Non-pigmented ciliary epithelial cell (primary cell): ENCODE measurements around the gene OXNAD1.
A peak's percentile ranks its signal among the peaks of the same experiment; 100 is the strongest.

ENCODE experiments used
- DNase-seq: peaks from one replicate; pipeline ENCODE4 v3.0.0-alpha.2; 2010; ENCODE audit warnings: low read depth

The OXNAD1 gene

GRCh38 chr3:16247282-16248061, 17.5 kb upstream of the OXNAD1 start:
- peak; percentile 43 for DNase-seq

DNA sequence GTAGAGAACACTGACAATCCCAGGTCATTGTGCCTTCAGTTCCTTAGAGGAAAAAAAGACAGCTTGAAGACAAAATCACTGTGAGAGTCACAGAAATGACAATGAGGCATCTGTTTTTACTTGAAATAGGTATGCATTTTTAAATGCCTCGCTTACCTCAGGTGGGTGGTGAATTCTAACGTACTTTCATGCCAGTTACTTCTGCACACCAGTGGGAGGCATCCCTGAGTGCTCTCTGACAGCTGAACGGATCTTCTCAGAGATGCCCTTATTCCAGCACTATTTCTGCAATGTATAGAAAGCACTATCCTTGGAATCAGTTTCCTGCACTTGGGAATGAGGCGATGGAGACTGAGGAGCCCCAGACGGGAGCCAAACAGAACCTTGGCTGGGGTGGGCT, 16.5 kb upstream of the OXNAD1 start:
- no peak for DNase-seq

- DNase-seq: peak; percentile 5
Measured at GRCh38 chr3:16249336-16249735, 15.7 kb upstream of the OXNAD1 start.

DNA sequence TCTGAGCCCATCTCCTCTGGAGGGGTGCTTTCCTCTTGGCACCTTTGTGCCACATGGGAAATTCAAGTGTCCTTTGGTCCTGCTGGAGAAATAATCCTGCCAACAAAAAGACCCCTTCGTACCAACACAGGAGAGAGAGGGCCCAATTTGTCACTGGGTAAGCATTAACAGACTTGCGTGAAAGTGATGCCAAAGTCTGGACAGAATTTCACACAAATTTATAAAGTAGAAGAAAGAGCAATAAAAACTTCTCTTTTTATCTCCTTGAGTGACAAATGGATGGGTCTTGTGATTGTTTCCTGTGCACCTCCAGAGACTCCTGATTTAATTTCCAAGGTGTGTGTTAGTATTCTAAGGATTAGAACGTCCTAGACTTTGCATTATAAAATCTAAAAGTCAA, 15.1 kb upstream of the OXNAD1 start:
- no peak for DNase-seq

DNA sequence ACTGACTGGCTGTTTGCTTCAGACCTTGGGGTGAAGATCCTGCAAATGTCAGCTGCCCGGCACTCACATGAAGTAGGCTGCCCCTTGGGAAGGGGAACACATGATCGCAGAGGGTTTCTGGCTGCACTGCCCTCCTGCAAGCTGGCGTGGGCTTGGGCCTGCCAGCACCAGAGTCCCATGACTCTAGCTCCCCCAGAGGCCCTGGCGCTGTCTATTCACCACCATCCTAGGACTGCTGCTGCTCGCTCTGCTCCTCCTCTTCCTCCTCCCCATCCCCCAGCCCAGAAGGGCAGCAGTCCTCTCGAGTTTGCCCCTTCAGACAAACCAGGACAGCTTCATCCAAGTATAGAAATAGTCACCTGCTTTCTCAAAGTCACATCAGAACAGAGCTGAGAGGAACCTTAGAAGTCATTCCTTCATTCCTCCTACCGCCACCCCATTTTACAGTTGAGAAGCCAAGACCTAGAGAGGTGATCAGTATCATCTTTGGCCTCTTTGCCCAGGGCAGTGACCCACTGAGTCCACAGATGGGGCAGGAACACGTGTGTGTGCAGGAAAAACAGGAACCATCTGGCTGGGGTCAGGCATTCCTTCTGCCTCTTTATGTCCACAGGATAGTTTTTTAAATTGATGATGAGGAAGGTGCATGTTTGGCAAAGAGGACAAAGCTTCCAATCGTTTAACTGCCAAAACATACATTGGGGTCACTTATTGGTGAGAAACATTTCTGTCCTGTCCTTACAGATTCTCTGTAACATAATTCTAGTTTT, 13.5 kb upstream of the OXNAD1 start:
- no peak for DNase-seq

DNA sequence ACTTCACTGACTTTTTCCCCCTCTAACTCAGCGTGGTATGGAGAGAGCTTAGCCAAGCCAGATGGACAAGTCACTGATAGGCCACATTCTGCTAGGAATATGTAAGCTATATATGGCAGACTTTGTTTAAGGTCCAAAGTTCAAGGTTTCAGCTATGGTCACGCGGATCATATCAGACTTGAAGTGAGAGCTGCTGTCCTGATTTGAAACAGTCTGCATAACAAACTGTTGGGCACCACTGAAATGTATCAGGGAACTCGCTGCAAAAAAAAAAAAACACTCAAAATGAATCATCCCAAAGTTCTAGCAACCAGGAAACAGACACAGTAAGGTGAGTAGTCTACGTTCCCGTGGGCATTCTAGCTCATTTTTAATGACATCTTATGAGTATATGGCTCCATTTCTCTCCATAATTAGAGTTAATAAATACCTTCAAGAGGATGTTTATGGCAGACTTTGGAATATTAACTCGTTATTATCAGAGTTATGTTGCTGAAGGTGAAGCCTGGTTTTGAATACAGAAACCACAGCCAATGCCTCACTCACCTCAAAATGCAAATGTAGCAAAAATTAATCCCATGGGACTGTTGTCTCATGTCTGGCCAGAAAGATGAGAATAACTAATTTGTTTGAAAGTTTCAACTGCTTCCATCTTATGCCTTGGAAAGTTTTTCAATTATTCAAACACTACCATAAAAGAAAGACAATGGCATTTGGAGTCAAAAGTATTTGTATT, 12.6 kb upstream of the OXNAD1 start:
- no peak for DNase-seq

DNA sequence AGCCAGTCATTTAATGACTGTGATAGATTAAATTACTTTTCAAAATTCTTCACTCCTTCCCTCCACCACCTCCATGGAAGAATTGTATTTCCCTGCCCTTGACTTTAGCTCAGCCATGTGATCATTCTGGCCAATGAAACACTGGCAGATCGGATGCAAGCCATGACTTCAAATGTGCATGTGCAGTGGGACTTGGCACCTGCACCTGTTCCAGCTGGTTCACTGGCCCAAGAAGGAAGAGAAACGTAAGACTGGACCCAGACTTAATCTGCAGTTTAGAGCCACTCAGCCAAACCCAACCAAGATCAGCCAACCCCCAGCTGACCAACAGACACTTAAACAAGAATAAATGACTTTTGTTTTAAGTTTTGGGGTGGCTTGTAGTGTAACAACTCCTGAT, 12.0 kb upstream of the OXNAD1 start:
- no peak for DNase-seq

GRCh38 chr3:16253601-16254000, 11.4 kb upstream of the OXNAD1 start:
- DNase-seq: no peak

DNA sequence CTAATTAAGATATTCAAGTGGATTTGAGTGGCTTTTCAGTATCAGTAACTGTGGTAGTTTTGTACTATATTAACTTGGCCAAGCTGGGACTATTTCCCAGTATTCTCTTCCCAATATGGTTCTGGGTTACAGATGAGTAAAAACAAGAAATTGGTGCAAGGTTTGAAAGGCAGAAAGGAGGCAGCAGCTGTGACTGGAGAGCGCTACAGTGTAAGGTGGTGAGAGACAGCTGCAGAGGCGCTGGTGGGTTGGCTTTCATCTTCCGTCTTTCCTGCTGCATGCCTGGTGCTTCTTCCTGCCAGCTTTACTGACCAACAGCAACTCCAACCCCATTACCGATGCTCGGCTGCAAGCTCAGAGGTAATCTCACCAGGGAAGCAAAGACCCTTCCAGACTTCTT, 10.1 kb upstream of the OXNAD1 start:
- no peak for DNase-seq

GRCh38 chr3:16255326-16255725, 9.7 kb upstream of the OXNAD1 start:
- DNase-seq: no peak

DNA sequence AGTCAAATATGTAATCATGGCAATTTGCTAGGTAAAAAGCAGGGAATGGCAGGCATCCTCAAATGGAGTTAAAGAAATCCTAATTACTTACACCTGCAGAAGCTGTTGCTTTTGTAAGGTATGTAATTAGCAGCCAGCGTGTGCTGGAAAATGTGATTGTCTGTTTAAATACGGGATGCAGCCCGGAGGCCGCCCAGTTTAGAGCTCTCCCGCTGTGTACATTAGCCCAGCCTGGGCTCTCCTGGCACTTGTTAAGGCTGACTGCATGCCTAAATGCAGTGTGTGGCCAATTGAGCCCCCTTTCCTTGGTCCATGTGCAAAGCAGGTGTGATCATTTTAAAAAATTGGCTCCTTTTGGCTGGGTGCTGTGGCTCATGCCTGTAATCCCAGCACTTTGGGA, 9.3 kb upstream of the OXNAD1 start:
- no peak for DNase-seq

DNA sequence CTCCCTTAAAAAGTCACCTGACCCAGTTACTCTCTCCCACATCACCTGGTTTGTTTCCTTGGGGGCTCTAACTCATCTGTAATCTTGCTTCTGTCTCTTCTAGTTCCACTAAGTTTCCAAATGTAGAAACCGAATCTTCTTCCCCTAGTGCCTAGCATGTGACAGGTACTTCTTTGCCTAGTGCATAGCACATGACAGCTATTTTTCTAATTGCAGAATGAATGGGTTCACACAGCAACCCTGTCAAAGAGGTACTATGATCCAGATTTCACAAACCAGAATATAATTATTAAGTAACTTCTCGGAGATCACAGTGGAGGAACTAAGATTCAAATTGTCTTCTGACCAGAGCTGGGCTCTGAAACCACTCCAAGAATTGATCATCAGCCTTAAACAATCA, 7.7 kb upstream of the OXNAD1 start:
- no peak for DNase-seq

GRCh38 chr3:16258177-16258576, 6.8 kb upstream of the OXNAD1 start:
- no peak for DNase-seq

- DNase-seq: no peak
Measured at GRCh38 chr3:16258866-16259265, 6.1 kb upstream of the OXNAD1 start.

GRCh38 chr3:16260046-16260445, 5.0 kb upstream of the OXNAD1 start:
- no peak for DNase-seq

DNA sequence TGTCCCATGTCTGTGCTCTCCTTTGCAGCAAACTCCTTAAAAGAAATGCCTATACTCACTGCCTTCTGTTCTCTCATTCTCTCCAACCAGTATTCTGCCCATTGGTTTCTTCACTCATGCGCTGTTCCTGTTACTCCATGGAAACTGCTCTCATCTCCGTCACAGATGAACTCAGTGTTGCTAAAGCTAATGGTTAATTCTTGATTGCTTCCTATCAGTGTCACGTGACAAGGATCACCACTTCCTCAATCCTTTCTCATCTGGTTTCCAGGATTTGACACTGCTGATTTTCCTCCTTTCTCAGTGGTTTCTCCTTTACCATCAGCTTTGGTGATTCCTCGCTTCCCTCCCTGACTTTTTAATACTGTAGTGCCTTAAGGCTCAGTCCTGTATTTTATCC, 2.8 kb upstream of the OXNAD1 start:
- no peak for DNase-seq

GRCh38 chr3:16264174-16264707, 771 bp upstream of the OXNAD1 start:
- DNase-seq: no peak

GRCh38 chr3:16265455-16265786, 409 bp downstream of the OXNAD1 start:
- no peak for DNase-seq

GRCh38 chr3:16266714-16267113, 1.7 kb downstream of the OXNAD1 start:
- no peak for DNase-seq

DNA sequence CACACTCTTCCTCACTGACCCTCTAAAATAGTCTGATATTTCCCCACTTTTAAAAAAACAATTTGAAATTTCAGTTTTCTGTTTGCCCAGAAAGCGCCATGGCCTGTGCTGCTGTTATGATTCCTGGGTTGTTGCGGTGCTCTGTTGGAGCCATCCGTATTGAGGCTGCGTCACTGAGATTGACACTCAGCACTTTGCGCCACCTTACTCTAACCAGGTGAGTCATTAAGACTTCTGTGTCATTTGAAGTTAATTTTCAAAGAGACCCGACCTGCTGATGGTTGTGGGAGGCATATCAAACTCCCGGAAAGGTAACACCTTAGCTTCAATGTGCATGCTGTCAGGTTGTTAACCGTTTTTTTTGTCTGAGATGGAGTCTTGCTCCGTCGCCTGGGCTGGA, 5.8 kb downstream of the OXNAD1 start:
- DNase-seq: no peak

- DNase-seq: no peak
Measured at GRCh38 chr3:16272588-16272987, 7.6 kb downstream of the OXNAD1 start.

DNA sequence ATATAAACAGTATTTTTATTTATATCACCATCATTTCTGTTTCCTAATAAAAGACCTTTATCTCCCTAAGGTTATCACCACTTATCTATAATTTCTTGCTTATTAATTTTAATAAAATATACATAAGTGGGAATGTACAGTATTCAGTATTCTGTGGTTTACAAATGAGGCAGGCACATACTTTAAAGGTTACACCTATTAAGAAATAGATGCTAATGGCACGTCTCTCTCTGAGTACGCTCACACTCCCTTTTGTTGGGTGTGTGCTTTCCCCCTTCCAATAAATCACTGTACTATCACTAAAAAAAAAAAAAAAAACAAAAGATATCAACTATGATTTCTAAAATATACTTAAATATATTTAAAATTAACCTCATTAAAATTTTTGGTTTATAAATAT, 8.9 kb downstream of the OXNAD1 start:
- no peak for DNase-seq

- DNase-seq: no peak
Measured at GRCh38 chr3:16277471-16277870, 12.5 kb downstream of the OXNAD1 start.
